UCSD-AML1 (cell line): Measurements from ENCODE around the gene TMEM25.
"Not testable (repeated sequence)": the region's sequence is repeated elsewhere in the genome, so short reads cannot be mapped to it uniquely, and the experiment has no call there.

Experiments
- DNase-seq: peaks from one replicate; lab custom pipeline; 2025; ENCODE audit not compliant: unreplicated experiment; lab: John Stamatoyannopoulos, UW

Gene TMEM25

GRCh38 chr11:118530683-118531596 lies at the start of gene TMEM25:
Gene TMEM25, plus strand, starts transcription at chr11:118531192. Its CDS starts 610 bp downstream, at chr11:118531802.
- peak; percentile 78 for DNase-seq

- not testable (repeated sequence) for DNase-seq
These were observed 49.8 kb upstream of the TMEM25 start for GRCh38 chr11:118481238-118481637.

- no peak for DNase-seq
These were observed 46.6 kb upstream of the TMEM25 start for GRCh38 chr11:118484405-118484804.

GRCh38 chr11:118485273-118485672 lies 45.7 kb upstream of the TMEM25 start:
- DNase-seq, result no peak

GRCh38 chr11:118488480-118489109 lies 42.4 kb upstream of the TMEM25 start:
- DNase-seq, result peak; percentile 52

- DNase-seq, result no peak
These were observed 40.0 kb upstream of the TMEM25 start for GRCh38 chr11:118491041-118491440.

GRCh38 chr11:118497831-118498230 lies 33.2 kb upstream of the TMEM25 start:
- no peak for DNase-seq

GRCh38 chr11:118503216-118503615 lies 27.8 kb upstream of the TMEM25 start:
- DNase-seq, result no peak

GRCh38 chr11:118511601-118512000 lies 19.4 kb upstream of the TMEM25 start:
- no peak for DNase-seq

- DNase-seq, result peak; percentile 55
These were observed 16.9 kb upstream of the TMEM25 start for GRCh38 chr11:118514103-118514502.

- no peak for DNase-seq
These were observed 11.4 kb upstream of the TMEM25 start for GRCh38 chr11:118519549-118519948.

GRCh38 chr11:118521892-118522311 lies 9.1 kb upstream of the TMEM25 start:
- no peak for DNase-seq

GRCh38 chr11:118522571-118523072 lies 8.4 kb upstream of the TMEM25 start:
- DNase-seq, result no peak

GRCh38 chr11:118524356-118524755 lies 6.6 kb upstream of the TMEM25 start:
- DNase-seq, result peak; percentile 36

GRCh38 chr11:118524757-118525470 lies 6.1 kb upstream of the TMEM25 start:
- peak; percentile 35 for DNase-seq

- DNase-seq, result no peak
These were observed 4.3 kb upstream of the TMEM25 start for GRCh38 chr11:118526688-118527087.

- no peak for DNase-seq
These were observed 3.9 kb upstream of the TMEM25 start, which contains the start of gene TTC36 for GRCh38 chr11:118527109-118527508. Gene TTC36, plus strand, starts transcription at chr11:118527474. Its CDS starts 21 bp downstream, at chr11:118527495.

- no peak for DNase-seq
These were observed 2.5 kb upstream of the TMEM25 start for GRCh38 chr11:118528511-118528910.

- no peak for DNase-seq
These were observed 1.3 kb upstream of the TMEM25 start for GRCh38 chr11:118529584-118530175.

- no peak for DNase-seq
These were observed 761 bp upstream of the TMEM25 start for GRCh38 chr11:118530180-118530682.
